ENCODE data around the gene SLC15A2.

Gene SLC15A2

DNA sequence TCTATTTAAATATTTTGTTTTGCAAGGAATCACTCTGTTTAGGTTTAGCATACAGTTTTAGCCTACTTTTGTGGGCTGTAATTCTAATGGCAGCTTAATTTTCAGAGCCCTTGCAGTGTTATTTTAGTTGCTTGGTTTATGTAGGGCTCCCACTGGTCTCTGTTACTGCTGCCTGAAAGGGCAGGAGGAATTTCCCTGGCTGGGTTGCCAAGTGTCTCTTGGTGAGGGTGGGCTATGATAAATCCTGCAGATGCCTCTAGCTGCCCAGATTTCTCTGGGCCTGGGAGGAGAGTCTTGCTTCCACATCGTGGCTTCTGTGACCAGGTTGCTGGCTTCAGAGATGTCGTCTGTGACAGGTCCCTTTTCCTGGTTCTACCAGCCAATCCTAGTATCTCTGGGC lies 91.6 kb downstream of the SLC15A2 start:
- DNase-seq (ENCODE audit: low read depth), result no peak

DNA sequence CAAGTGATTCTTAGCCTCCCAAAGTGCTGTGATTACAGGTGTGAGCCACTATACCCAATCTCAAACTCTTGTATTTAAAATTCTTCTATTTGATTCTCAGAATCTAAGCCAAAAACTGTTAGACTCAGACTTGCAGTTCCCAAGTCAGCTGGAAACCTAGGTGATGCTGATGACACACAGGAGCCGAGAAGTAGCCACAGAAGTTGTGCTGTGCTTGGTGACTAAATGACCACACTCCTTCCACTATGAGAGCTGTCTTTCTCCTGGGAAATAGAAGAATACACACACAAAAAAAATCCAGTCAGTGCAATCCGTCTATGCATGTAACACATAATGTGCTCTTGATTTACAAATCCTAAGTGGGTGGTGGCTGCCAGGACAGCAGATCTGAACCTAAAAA lies 93.9 kb downstream of the SLC15A2 start:
- no peak for DNase-seq (ENCODE audit: low read depth)

DNA sequence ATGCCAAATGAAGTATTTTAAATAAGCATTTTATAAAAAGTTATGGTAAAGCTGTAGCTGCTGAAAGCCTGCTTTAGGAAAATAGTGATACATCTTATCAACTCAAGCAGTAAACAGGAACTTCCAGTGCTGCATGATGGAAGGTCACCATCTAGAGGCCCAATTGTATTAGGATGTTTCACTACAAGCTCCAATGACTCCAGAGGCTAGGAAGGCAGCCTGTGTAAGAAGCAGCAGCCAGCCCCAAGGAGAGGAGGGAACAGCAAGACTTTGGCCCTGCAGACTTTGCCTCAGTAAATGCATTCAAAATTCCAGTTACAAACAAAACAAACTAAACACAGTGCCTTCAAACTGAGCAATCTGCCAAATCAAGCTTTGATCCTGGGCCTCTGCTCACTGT lies 95.7 kb downstream of the SLC15A2 start:
- DNase-seq (ENCODE audit: low read depth), result no peak

DNA sequence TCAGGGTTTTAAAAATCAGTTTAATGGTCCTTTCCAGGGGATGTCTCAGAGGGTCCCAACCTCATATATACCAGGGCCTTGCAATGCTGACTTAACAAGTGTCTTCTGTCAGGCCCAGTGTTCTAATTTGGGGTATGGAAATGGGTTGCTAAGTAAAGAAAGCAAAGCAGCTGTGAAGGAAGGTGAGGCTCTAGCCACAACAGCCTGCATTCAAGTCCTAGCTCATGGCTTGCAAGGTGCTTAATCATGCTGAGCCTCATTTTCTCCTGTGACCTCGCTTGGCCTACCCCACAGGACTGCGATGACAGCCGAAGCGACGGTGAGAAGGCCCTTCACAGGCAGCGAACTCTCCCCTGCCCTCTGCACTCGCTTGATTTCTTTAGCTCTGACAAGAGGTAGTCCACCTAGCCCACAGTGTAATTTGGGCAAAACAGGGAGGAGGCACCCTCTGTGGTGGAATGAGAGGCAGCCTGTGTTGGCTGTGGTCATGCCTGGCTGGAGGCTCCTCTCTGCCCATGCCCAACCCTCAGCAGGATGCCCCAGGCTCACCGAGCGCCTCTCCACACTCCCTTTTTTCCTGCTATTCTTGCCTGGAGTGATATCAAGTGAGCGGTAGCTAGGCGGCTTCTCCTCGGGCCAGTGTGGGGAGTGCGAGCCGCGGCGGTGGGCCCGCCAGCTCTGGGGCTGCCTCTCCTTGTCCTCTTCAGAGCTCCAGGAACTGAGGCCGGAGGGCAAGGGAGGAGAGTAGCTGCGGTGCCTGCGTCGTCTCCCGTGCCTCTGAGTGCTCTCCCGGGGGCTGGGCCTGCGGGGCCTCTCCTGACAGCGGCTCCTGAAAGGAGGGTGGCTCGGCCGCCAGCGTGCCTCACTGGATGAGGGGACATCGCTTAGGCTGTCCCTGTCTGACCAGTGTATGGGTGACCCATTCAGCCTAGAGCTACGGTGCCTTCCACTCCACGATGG lies 98.7 kb downstream of the SLC15A2 start:
- no peak for DNase-seq (ENCODE audit: low read depth)
